HFFc6 (cell line): ENCODE data around the gene LRP1B. TPM values are rescaled to one million over a fixed set of nuclear protein-coding genes. Genes with fewer than 3 reads are reported as not detected.

Experiments
- DNase-seq: peaks from one replicate; pipeline ENCODE4 v3.0.0-alpha.2; 2018
- H3K27ac Mint-ChIP-seq: 2 replicates; pipeline ENCODE4 v1.8.0; 2020; ENCODE audit warnings: mild to moderate bottlenecking, mixed read lengths
- H3K27me3 Mint-ChIP-seq: 2 replicates; pipeline ENCODE4 v1.8.0; 2021; ENCODE audit warnings: mild to moderate bottlenecking, moderate library complexity, mixed read lengths; ENCODE audit not compliant: insufficient read depth
- H3K36me3 Mint-ChIP-seq: 2 replicates; pipeline ENCODE4 v1.8.0; 2021; ENCODE audit warnings: low read depth, mixed read lengths
- H3K4me1 Mint-ChIP-seq: 2 replicates; pipeline ENCODE4 v1.8.0; 2020; ENCODE audit warnings: low read depth, mixed read lengths
- H3K4me3 Mint-ChIP-seq: 2 replicates; pipeline ENCODE4 v1.8.0; 2020; ENCODE audit warnings: mild to moderate bottlenecking, moderate library complexity, mixed read lengths
- H3K9me3 Mint-ChIP-seq: 2 replicates; pipeline ENCODE4 v1.8.0; 2020; ENCODE audit warnings: mild to moderate bottlenecking, mixed read lengths
- total RNA-seq, 6 experiments: library from RNA; stranded (reverse); fragmentation: NEBNext Ultra II Directional; extraction: Animal tissue kit (Norgen Biotek cat#: 25700); gene quantifications; 2 replicates in 1 of 6; 3 replicates in 5 of 6; pipeline ENCODE4 v1.2.3, GENCODE V29; 2021
- TF ChIP-seq, protein P1 (sequence below): fragments of 200-600 bp; sonication (generic); IDR thresholded peaks from 2 replicates; pipeline ENCODE4 v1.5.0; 2021; ENCODE audit warnings: antibody characterized with exemption, mild to moderate bottlenecking

Gene LRP1B
- total RNA-seq, 6 experiments from 2014 or later = not detected

DNA sequence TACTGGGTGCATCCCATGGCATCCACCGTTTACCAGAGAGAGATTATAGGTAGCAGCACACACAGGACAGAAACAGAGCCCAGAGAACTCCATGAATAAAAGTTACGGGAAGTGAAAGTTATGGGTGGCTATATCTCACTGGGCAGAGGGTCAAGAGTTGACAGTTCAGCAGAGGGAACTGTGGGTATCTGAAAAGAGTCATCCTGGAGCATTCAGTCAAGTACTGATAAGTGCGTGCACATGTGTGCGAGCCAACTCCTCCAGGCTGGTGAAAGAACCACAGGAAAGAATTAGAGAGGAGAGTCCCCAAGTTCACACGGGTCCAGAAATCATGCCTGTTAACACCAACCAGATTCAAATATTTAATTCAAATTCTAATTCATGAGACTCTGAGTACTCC, 1588.2 kb downstream of the LRP1B start:
- Mint-ChIP-seq H3K27ac (no peak overlapping the region), H3K27me3 (no peaks in the 10 kb centered on the region), H3K4me3 (no peak overlapping the region), H3K9me3 (peaks cover 42% of the 10 kb centered on the region), H3K36me3 (no peaks in the 10 kb centered on the region), H3K4me1 (no peaks in the 10 kb centered on the region)
- TF ChIP-seq, protein P1, sequence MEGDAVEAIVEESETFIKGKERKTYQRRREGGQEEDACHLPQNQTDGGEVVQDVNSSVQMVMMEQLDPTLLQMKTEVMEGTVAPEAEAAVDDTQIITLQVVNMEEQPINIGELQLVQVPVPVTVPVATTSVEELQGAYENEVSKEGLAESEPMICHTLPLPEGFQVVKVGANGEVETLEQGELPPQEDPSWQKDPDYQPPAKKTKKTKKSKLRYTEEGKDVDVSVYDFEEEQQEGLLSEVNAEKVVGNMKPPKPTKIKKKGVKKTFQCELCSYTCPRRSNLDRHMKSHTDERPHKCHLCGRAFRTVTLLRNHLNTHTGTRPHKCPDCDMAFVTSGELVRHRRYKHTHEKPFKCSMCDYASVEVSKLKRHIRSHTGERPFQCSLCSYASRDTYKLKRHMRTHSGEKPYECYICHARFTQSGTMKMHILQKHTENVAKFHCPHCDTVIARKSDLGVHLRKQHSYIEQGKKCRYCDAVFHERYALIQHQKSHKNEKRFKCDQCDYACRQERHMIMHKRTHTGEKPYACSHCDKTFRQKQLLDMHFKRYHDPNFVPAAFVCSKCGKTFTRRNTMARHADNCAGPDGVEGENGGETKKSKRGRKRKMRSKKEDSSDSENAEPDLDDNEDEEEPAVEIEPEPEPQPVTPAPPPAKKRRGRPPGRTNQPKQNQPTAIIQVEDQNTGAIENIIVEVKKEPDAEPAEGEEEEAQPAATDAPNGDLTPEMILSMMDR = no peak
- no peak for DNase-seq

DNA sequence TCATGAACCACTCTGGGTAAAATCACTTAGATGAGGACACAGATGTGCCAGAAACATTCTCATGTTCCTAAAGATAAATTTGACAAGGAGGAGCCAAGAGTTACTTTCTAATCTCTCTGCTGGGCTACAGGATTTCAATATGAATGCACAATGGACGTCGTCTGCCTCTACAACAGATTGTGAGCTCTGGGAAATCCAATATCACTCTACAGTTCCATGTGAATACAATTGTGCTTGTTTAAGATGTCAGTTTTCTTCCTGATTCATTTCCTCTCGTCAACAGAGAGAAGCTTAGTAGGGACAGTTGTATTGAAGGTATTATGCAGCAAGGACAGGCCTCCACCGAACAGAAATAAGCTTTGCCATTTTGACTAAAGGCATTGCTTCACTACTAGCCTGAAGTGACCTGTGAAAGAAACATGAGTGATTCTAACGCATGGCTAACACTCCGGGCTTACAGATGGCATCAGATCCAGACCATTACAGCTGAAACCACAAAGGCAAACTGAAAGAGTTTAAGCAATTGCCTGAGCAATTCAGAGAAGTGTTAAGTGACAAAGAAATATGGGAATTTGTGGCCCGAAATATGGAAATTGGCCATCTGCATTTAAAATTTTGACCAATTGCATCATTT, 1591.5 kb downstream of the LRP1B start:
- TF ChIP-seq, protein P1 = no peak
- Mint-ChIP-seq H3K9me3 (peaks cover 32% of the 10 kb centered on the region), H3K4me1 (no peaks in the 10 kb centered on the region), H3K36me3 (no peaks in the 10 kb centered on the region; the same call in 1 of the 2 replicates), H3K27ac (no peak overlapping the region), H3K4me3 (no peak overlapping the region), H3K27me3 (no peaks in the 10 kb centered on the region)
- DNase-seq = no peak

DNA sequence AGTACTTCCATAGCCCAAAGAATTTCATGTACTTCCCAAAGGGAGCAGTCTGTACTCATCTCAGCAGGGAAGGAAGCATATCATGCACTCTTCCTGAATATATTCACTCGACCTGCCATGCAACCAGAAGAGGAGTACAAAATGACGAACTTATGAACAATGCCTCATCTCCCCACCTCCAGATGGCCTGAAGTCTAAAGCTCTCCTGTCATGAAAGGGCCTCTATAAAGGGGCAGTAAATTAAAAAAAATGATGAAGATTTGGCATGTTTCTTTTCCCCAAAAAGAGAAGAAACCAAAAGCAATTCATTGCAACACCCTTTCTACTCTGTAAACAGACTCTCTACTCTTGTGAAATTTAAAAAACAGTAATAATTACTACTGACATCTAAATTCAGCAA, 1601.1 kb downstream of the LRP1B start:
- H3K36me3 Mint-ChIP-seq = peaks cover 5% of the 10 kb centered on the region; the same call in 1 of the 2 replicates
- H3K4me1 Mint-ChIP-seq = no peaks in the 10 kb centered on the region
- no peak overlapping the region for H3K4me3 Mint-ChIP-seq
- no peaks in the 10 kb centered on the region; the same call in none of the 2 replicates for H3K9me3 Mint-ChIP-seq
- H3K27me3 Mint-ChIP-seq = no peaks in the 10 kb centered on the region
- TF ChIP-seq, protein P1 = no peak
- no peak for DNase-seq
- no peak overlapping the region for H3K27ac Mint-ChIP-seq

DNA sequence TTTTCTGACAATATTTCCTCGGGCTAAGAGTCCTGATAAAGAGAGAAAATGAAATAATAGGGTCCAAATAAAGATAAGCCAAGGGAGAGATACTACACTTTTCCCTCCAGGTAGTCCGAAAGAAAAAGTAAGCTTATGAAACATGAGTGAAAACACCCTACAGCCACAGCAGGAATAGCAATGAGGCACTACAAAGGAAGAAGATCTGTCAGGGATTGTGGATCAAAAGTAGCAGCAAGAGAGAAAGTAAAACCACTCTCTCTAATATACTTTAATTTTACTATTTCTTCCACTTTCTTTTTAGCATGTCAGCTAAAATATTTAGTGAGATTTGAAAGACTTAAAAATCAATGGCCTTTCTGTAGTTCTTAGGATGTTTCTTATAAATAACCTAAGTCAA, 1601.8 kb downstream of the LRP1B start:
- H3K36me3 Mint-ChIP-seq = peaks cover 5% of the 10 kb centered on the region; the same call in 1 of the 2 replicates
- DNase-seq = no peak
- no peaks in the 10 kb centered on the region; the same call in none of the 2 replicates for H3K9me3 Mint-ChIP-seq
- no peaks in the 10 kb centered on the region for H3K27me3 Mint-ChIP-seq
- H3K27ac Mint-ChIP-seq = no peak overlapping the region
- H3K4me3 Mint-ChIP-seq = no peak overlapping the region
- H3K4me1 Mint-ChIP-seq = no peaks in the 10 kb centered on the region
- TF ChIP-seq, protein P1 = no peak

DNA sequence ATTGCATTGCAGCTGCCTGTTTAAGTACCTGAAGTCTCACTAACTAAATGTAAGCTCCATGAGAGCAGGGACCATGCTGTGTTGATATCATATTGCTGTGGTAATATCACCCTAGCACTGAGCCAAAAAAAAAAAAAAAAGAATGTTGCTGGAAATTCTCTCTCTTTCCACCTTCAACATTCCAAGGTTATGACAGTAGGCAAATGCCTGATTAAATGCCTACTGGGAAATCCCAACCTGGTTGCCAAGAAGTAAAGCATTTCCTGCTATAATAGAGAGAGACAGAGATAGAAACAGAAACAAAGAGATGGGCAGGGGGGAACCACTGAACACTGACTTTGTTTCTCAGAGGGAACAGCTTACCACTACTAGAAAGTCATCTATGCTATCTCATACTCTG, 1604.2 kb downstream of the LRP1B start:
- no peak overlapping the region for H3K27ac Mint-ChIP-seq
- no peak for DNase-seq
- H3K4me3 Mint-ChIP-seq = no peak overlapping the region
- H3K36me3 Mint-ChIP-seq = peaks cover 4% of the 10 kb centered on the region; the same call in 1 of the 2 replicates
- peaks cover 11% of the 10 kb centered on the region for H3K9me3 Mint-ChIP-seq
- H3K4me1 Mint-ChIP-seq = no peaks in the 10 kb centered on the region
- no peaks in the 10 kb centered on the region for H3K27me3 Mint-ChIP-seq
- TF ChIP-seq, protein P1 = no peak
